Stimulated activated naive B cell treated with anti-CD40 and anti-IgM and Interleukin-4, amounts not matched to agents 10 μg/mL and 1 μg/mL and 100 μg/mL, for 72 hours (primary cell): ENCODE data around the gene TMEM176A.
"Not testable (repeated sequence)": the region's sequence is repeated elsewhere in the genome, so short reads cannot be mapped to it uniquely, and the experiment has no call there.

ENCODE experiments used
- ATAC-seq, 2 donors: fragments of 150-1000 bp; cut with Tn5 transposase; replicated peaks; 2 replicates each; pipeline ENCODE4 v1.10.0; 2021; ENCODE audit warnings: moderate library complexity in 1 of 2
- DNase-seq: peaks from one replicate; pipeline ENCODE4 v3.0.0; 2021
- H3K27ac Mint-ChIP-seq: one replicate; pipeline ENCODE4 v1.8.0; 2022; ENCODE audit warnings: mild to moderate bottlenecking, mixed read lengths
- H3K27me3 Mint-ChIP-seq, 2 donors: one replicate each; pipeline ENCODE4 v1.8.0; 2022; ENCODE audit warnings: mixed read lengths in 2 of 2
- H3K36me3 Mint-ChIP-seq, 2 donors: one replicate each; pipeline ENCODE4 v1.8.0; 2022; ENCODE audit warnings: mixed read lengths in 2 of 2, mild to moderate bottlenecking in 1 of 2
- H3K4me1 Mint-ChIP-seq, 2 donors: one replicate each; pipeline ENCODE4 v1.8.0; 2022; ENCODE audit warnings: mixed read lengths in 2 of 2, mild to moderate bottlenecking in 1 of 2
- H3K4me3 Mint-ChIP-seq, 2 donors: one replicate each; pipeline ENCODE4 v1.8.0; 2022; ENCODE audit warnings: mild to moderate bottlenecking in 2 of 2, mixed read lengths in 2 of 2, moderate library complexity in 1 of 2
- H3K9me3 Mint-ChIP-seq, 2 donors: one replicate each; pipeline ENCODE4 v1.8.0; 2022; ENCODE audit warnings: mixed read lengths in 2 of 2, mild to moderate bottlenecking in 1 of 2

Gene TMEM176A

GRCh38 chr7:150797661-150798060, 2.9 kb upstream of the TMEM176A start:
- Mint-ChIP-seq H3K4me3 (no peak overlapping the region), H3K27me3 (peaks cover 49% of the 10 kb centered on the region in 2 donors), H3K27ac (no peak overlapping the region), H3K4me1 (peaks cover 4 to 11% of the 10 kb centered on the region in 2 donors), H3K36me3 (peaks cover 0 to 2% of the 10 kb centered on the region in 2 donors), H3K9me3 (peaks cover 2 to 4% of the 10 kb centered on the region in 2 donors)
- no peak for ATAC-seq
- no peak for DNase-seq

GRCh38 chr7:150799156-150799555, 1.4 kb upstream of the TMEM176A start:
- Mint-ChIP-seq H3K36me3 (peaks cover 0 to 2% of the 10 kb centered on the region in 2 donors), H3K9me3 (peaks cover 2 to 4% of the 10 kb centered on the region in 2 donors), H3K4me1 (peaks cover 4 to 11% of the 10 kb centered on the region in 2 donors), H3K27me3 (peaks cover 55 to 59% of the 10 kb centered on the region in 2 donors), H3K27ac (no peak overlapping the region), H3K4me3 (no peak overlapping the region)
- no peak for ATAC-seq
- DNase-seq = no peak

- DNase-seq (no peak), ATAC-seq (no peak)
- H3K27ac Mint-ChIP-seq = no peak within 1 kb of the TSS
- peaks cover 4 to 11% of the 10 kb centered on the region in 2 donors for H3K4me1 Mint-ChIP-seq
- peaks cover 63 to 67% of the 10 kb centered on the region in 2 donors for H3K27me3 Mint-ChIP-seq
- H3K4me3 Mint-ChIP-seq = peak within 1 kb of the TSS; percentile 15 to 60
- H3K36me3 Mint-ChIP-seq = peaks cover 0 to 2% of the 10 kb centered on the region in 2 donors
- peaks cover 4 to 6% of the 10 kb centered on the region in 2 donors for H3K9me3 Mint-ChIP-seq
Observed at GRCh38 chr7:150799741-150800580, 608 bp upstream of the TMEM176A start, which contains the start of gene TMEM176B. TMEM176B (minus strand) TSS chr7:150800364; CDS start chr7:150796569, 3,795 bp downstream.

GRCh38 chr7:150801242-150801945, 825 bp downstream of the TMEM176A start:
- H3K27ac Mint-ChIP-seq = no peak overlapping the region
- H3K9me3 Mint-ChIP-seq = peaks cover 4 to 11% of the 10 kb centered on the region in 2 donors
- peaks cover 58 to 77% of the 10 kb centered on the region in 2 donors for H3K27me3 Mint-ChIP-seq
- ATAC-seq (no peak), DNase-seq (no peak)
- H3K36me3 Mint-ChIP-seq = peaks cover 0 to 2% of the 10 kb centered on the region in 2 donors
- H3K4me3 Mint-ChIP-seq = peak overlapping the region; percentile 3 to 60
- H3K4me1 Mint-ChIP-seq = peaks cover 4 to 11% of the 10 kb centered on the region in 2 donors

- Mint-ChIP-seq H3K4me3 (no peak overlapping the region), H3K27me3 (peaks cover 54 to 73% of the 10 kb centered on the region in 2 donors), H3K27ac (no peak overlapping the region)
Observed at GRCh38 chr7:150801946-150802771, 1.6 kb downstream of the TMEM176A start.

GRCh38 chr7:150803161-150803860, 2.7 kb downstream of the TMEM176A start:
- Mint-ChIP-seq H3K27ac (no peak overlapping the region), H3K36me3 (peaks cover 0 to 2% of the 10 kb centered on the region in 2 donors), H3K9me3 (peaks cover 4 to 14% of the 10 kb centered on the region in 2 donors), H3K4me3 (no peak overlapping the region), H3K4me1 (peaks cover 4 to 11% of the 10 kb centered on the region in 2 donors), H3K27me3 (peaks cover 59 to 80% of the 10 kb centered on the region in 2 donors)
- no peak for DNase-seq
- ATAC-seq = no peak

More at GRCh38 chr7:150801946-150802771, 1.6 kb downstream of the TMEM176A start:
- Mint-ChIP-seq H3K9me3 (peaks cover 4 to 11% of the 10 kb centered on the region in 2 donors), H3K4me1 (peaks cover 4 to 11% of the 10 kb centered on the region in 2 donors), H3K36me3 (peaks cover 0 to 2% of the 10 kb centered on the region in 2 donors)
- DNase-seq = no peak
- no peak for ATAC-seq

- ATAC-seq (no peak), DNase-seq (no peak)
- Mint-ChIP-seq H3K27ac (no peak overlapping the region), H3K4me1 (peaks cover 4 to 11% of the 10 kb centered on the region in 2 donors), H3K4me3 (no peak overlapping the region), H3K9me3 (peaks cover 0 to 13% of the 10 kb centered on the region in 2 donors), H3K36me3 (no peaks in the 10 kb centered on the region), H3K27me3 (peaks cover 59 to 77% of the 10 kb centered on the region in 2 donors)
Observed at GRCh38 chr7:150804802-150805201, 4.2 kb downstream of the TMEM176A start.

- H3K27me3 Mint-ChIP-seq = peaks cover 64 to 79% of the 10 kb centered on the region in 2 donors
Observed at GRCh38 chr7:150805864-150806263, 5.3 kb downstream of the TMEM176A start.

GRCh38 chr7:150806454-150806853, 5.9 kb downstream of the TMEM176A start:
- no peak for DNase-seq
- peaks cover 0 to 3% of the 10 kb centered on the region in 2 donors for H3K4me1 Mint-ChIP-seq
- no peak overlapping the region for H3K4me3 Mint-ChIP-seq
- peaks cover 0 to 13% of the 10 kb centered on the region in 2 donors for H3K9me3 Mint-ChIP-seq
- H3K36me3 Mint-ChIP-seq = no peaks in the 10 kb centered on the region
- H3K27me3 Mint-ChIP-seq = peaks cover 62 to 77% of the 10 kb centered on the region in 2 donors
- ATAC-seq = no peak
- H3K27ac Mint-ChIP-seq = no peak overlapping the region

More at GRCh38 chr7:150805864-150806263, 5.3 kb downstream of the TMEM176A start:
- peaks cover 0 to 13% of the 10 kb centered on the region in 2 donors for H3K9me3 Mint-ChIP-seq
- peaks cover 2 to 9% of the 10 kb centered on the region in 2 donors for H3K4me1 Mint-ChIP-seq
- no peak overlapping the region for H3K27ac Mint-ChIP-seq
- no peak for ATAC-seq
- H3K4me3 Mint-ChIP-seq = no peak overlapping the region
- DNase-seq = no peak
- H3K36me3 Mint-ChIP-seq = no peaks in the 10 kb centered on the region

- Mint-ChIP-seq H3K4me3 (no peak overlapping the region), H3K4me1 (no peaks in the 10 kb centered on the region), H3K9me3 (peaks cover 0 to 13% of the 10 kb centered on the region in 2 donors), H3K36me3 (no peaks in the 10 kb centered on the region), H3K27ac (no peak overlapping the region), H3K27me3 (peaks cover 62 to 73% of the 10 kb centered on the region in 2 donors)
- DNase-seq = no peak
- no peak for ATAC-seq
Observed at GRCh38 chr7:150806863-150807262, 6.3 kb downstream of the TMEM176A start.

- not testable (repeated sequence) for ATAC-seq, DNase-seq, H3K4me3 Mint-ChIP-seq, H3K27ac Mint-ChIP-seq, H3K36me3 Mint-ChIP-seq, H3K4me1 Mint-ChIP-seq
- Mint-ChIP-seq H3K27me3 (peaks cover 57 to 64% of the 10 kb centered on the region in 2 donors), H3K9me3 (peaks cover 0 to 13% of the 10 kb centered on the region in 2 donors)
Observed at GRCh38 chr7:150807616-150808438, 7.3 kb downstream of the TMEM176A start.

GRCh38 chr7:150814328-150815001, 13.9 kb downstream of the TMEM176A start:
- Mint-ChIP-seq H3K27ac (no peak overlapping the region), H3K4me1 (no peaks in the 10 kb centered on the region), H3K9me3 (peaks cover 7 to 14% of the 10 kb centered on the region in 2 donors), H3K36me3 (no peaks in the 10 kb centered on the region), H3K4me3 (no peak overlapping the region), H3K27me3 (peaks cover 31 to 48% of the 10 kb centered on the region in 2 donors)
- DNase-seq (no peak), ATAC-seq (no peak)
